GM18907 (cell line): ENCODE measurements around the gene SMC3.
A peak's percentile ranks its signal among the peaks of the same experiment; 100 is the strongest.

ENCODE experiments used
- ATAC-seq: cut with Tn5 transposase; IDR thresholded peaks from one replicate; pipeline ENCODE4 v1.9.1; 2021; ENCODE audit warnings: mild to moderate bottlenecking, moderate library complexity; ENCODE audit not compliant: unreplicated experiment

Gene SMC3

DNA sequence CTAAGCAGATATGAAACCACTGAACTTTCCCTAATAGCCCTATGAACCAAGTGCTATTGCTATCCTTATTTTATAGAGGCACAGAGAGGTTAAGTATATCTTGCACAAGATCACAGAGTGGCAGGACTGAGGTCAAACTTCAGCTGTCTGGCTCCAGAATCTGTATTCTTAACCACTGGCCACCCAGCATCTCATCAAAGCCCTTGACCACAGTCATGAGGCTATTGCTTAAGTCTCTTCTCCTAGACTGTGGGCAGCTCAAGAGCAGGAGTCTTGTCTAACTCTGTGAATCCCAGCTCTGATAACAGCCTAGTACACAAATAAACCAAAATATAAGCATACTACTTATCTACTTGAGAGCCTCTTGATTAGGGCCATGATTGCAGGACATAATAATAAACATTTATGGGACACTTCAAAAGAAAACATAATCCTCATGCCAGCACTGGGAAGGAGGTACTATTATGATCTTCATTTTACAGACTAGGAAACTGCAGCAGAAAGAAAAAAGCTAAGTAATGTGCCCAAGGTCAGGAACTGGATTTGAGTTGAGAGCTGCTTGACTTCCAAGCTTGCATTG is 22.4 kb upstream of the SMC3 start:
- ATAC-seq: no peak

DNA sequence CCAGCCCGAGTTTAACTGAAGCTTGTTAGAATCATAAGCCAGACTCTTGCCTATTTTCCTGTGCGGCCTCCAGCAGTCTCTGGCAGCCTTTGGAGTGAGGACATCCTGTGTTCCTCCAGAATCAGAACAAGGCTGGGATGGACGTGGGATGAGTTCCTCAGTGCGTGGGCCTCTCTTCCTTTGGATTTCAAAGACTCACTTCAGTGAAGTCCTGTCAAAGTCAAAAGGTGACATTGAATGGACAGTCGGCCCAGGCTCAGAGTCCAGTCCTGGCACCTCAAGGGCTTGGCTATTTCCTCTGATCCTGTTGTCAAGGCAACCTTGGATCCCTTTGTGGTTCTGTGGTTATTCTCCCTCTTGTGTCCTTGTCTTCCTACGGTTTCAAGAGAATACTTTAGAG is 21.4 kb upstream of the SMC3 start:
- no peak for ATAC-seq

DNA sequence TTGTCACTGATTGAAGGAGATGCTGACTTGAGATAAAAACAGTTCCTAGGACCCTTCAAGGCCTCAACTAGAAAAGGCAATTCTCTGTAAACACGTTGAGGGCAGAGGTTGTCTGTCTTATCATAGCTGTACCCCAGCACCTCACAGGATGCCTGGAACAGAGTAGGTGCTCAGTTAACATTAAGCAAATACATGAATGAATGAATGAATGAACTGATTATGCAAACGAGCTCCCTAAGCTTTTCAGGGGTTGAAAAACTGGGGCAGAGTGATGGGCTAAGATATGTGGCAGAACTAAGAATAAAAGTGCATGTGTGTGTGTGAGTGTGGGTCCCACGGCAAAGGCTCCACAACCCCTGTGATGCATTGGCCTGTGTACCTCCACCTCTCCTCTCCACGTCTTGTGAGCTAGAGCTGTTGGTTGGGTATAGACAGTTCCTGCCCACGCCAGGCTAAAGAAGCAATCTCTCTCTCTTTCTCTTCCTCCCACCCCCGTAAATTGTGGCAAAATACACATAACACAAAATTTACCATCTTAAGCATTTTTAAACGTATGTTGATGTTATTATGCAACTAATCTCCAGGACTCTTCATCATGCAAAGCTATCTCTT is 20.9 kb upstream of the SMC3 start:
- no peak for ATAC-seq

DNA sequence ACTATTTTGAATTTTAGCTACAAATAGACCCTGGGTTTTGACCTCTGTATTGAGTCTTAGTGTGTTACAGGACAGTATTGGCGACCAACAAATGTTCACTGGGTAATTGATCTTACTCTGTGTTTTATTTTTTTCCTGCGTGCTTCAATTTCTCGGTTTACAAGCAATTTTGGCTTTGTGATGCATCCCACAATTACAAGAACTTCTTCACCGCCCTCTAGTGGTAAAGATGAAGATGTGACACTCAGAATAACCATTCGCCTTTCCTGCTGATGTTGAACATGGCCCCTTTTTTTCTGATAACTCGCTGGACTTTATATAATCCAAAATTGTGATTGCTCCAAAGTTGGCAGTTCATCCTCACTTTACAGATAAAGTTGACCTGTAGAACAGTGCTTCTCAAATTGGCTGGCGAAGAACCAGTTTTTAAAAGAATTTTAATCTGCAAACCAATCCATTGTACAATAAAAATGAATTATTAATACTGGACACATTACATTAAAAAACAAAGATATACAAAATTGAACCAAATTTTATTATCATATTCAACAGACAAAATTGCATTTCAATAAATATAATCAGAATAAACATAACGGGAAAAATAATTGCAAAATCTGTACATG is 20.2 kb upstream of the SMC3 start:
- ATAC-seq: peak; percentile 56

DNA sequence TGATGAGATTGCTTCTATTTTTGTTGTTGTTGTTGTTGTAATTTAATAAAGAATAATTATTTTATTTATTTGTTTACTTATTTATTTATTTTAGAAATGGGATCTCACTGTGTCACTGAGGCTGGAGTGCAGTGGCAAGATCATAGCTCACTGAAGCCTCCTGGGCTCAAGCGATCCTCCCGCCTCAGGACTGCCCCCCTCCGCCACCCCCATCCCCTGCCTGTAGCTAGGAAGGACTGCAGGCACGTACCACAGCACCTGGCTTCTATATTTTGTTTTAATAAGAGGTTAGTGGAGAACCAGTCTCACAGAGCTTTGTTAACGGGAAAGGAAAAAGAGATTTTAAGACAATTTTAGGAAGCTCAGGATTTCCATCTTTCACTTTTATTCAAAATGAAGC is 19.5 kb upstream of the SMC3 start:
- ATAC-seq: no peak

DNA sequence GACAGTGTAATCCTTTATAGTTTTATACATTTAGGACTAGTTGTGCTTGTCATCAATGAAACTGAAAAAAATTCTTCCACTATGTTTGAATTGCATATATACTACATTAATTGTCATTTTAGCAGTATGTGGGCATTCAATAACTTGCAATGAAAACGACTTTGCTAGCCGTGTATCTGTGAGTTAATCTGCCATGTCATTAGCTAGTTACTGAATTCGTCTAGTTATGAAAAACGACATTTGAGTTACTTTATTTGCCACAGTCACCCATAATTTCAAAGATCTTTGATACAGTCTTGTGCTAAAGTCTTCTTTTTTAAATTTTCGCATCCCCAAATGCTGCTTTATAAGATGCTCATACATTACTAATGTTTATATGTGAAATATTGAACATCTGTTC is 18.3 kb upstream of the SMC3 start:
- no peak for ATAC-seq

DNA sequence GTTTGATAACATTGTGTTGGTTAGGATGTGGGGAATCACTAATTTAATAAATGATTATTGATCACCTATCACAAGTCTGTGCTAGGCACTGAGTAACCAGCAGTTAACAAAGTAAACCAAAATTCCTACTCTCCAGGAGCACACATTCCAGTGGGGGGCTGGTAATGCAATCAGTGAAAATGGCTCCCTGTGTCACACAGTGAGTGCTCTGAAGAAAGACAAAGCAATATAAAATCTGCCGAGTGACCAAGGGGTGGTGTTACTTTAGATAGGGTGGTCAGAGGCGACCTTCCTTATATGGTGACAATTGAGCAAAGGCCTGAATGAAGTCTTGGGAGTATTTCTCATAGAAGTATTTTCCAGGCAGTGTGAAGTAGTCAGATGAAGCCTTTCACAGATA is 13.6 kb upstream of the SMC3 start:
- ATAC-seq: no peak

DNA sequence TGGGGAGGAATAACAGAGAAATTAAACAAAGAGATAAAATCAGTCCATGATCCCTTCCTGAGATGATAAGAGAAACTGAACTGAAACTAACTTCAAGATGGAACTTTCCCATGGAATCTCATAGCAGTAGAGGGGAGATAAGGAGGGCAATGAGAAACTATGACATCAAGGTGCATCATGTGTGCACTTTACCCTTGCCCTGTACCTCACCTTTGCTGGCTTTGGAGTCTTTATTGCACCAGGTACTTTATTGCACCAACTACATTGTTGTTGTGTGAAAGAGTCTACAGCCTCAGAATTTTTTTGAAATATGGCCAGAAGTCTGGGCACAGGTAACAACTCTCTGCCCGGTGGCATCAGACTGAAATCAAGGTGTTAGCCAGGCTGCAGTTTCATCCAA is 11.2 kb upstream of the SMC3 start:
- ATAC-seq: no peak

DNA sequence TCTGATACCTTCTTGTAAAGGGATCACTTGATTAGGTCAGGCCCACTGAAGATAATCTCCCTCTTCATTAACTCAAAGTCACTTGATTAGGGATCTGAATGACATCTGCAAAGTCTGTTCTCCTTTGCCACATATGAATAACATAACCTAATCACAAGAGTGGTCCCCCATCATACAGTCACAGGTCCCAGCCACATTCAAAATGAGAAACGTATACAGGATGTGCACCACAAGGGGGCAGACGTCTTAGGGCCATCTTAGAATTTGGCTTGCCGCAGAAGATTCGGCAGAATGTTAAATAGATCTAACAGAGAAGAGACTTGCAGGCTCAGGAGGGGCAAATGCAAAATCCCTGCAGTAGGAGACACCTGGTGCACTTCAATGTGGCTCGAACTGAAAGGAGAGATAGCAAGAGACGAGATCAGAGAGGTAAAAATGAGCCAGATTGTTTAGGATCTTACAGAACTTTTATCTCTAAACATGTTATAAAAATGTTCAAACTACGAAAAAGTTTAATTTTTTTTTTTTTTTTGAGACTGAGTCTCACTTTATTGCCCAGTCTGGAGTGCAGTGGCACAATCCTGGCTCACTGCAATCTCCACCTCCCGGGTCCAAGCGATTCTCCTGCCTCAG is 10.4 kb upstream of the SMC3 start:
- peak; percentile 65 for ATAC-seq

DNA sequence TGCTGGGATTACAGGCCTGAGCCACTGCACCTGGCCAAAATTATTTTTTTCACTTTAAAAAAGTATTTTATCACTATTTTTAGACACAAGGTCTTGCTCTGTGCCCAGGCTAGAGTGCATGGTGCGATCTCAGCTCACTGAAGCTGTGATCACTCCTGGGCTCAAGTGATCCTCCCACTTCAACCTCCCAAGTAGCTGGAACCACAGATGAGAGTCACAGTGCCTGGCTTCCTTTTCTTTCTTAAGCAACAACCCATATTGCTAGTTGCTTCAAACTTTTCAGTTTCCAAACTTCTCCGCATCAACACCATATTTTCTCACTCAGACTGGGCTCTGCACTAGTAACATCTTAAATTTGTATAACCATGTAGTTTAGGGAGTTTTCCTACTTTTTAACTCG is 9.5 kb upstream of the SMC3 start:
- no peak for ATAC-seq

DNA sequence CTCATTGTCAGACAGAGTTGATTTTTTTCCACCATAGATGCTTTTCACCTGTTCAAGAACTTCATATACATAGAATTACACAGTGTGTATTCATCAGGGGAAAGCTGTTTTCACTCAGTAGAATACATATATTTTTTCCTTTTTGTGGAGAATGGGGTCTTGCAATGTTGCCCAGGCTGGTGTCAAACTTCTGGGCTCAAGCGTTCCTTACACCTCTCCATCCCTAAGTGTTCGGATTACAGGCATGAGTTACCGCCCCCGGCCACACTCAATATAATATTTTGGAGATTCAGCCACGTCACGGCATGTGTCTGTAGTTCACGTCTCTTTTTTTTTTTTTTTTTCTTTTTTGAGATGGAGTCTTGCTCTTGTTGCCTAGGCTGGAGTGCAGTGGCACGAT is 7.5 kb upstream of the SMC3 start:
- no peak for ATAC-seq

DNA sequence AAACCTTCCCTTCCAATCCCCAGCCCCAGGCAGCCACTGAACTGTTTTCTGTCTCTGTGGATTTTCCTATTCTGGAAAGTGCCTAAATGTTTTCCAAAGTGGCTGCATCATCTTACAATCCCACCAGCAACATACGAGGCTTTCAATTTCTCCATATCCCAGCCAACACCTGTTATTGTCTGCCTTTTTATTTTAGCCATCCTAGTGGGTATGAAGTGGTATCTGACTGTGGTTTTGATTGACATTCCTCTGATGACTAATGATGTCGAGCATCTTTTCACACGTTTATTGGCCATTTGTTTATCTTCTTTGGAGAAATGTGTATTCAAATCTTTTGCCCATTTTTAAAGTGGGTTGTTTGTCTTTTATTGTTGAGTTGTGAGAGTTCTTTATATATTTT is 6.2 kb upstream of the SMC3 start:
- ATAC-seq: no peak

DNA sequence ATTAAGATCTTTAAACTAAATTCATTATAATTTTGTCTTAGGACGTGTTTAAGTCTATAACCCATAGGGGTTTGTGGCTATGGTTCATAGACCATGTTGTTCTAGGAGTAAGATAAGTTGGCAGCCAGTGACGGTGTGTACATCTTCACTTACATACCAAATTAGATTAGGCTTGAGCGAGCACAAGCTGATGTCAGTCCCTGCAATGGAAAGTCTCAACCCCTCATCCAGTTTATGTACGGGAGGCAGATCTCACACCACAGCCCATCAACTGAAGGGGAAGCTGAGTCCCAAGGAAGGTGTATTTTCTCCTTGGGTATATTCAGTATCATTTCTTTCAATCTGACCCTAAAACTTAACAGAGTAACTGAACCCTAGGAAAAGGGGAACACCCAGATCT is 5.1 kb upstream of the SMC3 start:
- no peak for ATAC-seq

DNA sequence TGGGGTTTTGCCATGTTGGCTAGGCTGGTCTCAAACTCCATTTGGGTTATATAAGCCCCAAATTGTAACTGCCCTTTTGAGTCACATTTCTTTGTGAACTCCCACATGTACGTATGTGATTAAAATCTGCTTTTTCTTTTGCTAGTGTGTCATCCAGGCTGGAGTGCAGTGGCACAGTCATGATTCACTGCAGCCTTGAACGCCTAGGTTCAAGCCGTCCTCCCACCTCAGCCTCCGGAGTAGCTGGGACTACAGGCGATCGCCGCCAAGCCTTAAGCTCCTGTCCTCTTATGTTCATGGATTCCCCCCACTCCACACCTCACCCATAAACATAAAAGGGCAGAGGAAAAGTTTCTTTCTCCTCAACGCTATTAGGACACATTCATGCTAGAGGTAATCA is 4.4 kb upstream of the SMC3 start:
- ATAC-seq: no peak

DNA sequence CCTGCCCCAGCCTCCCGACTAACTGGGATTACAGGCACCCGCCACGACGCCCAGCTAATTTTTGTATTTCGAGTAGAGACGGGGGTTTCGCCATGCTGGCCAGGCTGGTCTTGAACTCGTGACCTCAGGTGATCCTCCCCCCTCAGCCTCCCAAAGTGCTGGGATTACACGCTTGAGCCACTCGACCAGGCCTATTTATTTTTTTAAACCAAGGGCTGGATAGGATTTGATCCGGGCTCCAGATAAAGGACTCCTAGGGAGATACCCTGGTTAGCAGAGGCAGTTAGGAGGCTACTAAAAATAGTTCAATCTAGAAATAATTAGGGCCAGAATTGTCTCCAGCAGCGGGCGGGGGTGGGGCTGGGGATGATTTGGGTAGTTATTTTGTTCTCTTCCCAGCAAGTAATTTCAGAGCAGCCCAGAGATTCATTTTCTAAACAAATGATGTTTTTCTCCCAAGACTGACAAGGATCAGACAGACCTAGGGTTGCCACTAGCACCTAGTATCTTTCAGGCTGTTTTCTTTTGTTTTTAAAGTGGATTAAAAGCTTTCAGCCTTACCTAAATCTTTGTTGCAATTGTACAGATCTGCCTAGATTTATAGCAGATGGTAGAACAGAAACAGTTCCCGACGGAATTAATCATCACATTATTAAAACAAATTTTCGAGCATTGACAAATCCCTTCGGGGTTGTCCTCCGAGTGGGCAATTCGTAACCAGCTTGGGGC is 859 bp upstream of the SMC3 start:
- ATAC-seq: no peak

DNA sequence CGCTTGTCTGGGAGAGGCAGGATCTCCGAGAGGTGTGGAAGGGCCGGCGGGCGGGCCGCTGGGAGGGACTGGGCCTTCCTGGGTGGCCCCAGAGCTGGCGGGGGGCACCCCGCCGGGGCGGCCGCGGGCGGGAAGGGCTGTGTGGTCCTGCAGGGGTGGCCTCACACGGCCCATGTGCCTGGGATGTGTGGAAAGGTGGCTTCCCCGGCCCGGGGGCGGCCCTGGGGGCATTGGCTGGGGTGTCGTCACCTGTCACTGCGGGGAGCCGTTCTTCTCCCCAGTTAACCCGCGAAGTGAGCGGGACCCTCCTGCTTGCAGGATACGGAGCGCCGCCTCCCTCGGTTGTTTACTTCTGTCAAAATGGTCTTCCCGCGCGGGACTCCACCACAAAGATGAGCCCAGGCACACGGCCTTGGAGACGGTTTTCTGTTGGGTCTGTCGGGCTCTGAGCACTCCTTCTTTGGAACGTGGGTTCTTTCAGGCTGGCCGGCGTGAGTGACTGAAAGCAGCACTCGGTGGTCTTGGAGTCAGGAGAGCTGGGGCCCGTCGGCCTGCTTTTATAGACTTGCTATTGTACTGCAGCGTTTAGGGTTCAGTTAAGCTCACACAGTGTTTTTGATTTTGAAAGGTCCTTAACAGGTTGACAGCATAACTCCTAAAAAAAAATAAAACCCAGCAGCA is 700 bp downstream of the SMC3 start:
- peak; percentile 42 for ATAC-seq

DNA sequence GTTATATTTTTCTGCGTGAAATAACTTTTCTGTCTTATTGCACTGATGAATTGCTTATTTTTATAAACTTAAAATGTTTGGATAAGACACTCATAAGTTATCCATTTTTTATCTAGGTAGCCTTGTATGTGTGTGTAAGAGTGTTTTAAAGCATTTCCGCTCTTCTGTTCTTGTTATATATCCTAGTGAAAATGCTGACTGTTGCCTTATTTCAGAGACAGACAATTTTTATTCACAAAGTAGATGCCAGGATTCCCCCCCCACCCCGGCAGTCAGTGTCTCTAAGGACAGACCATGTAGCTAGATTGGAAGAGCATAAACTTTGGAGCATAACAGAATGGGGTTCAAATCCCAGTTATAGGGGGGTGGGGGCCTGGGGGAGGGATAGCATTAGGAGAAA is 1.6 kb downstream of the SMC3 start:
- ATAC-seq: no peak

DNA sequence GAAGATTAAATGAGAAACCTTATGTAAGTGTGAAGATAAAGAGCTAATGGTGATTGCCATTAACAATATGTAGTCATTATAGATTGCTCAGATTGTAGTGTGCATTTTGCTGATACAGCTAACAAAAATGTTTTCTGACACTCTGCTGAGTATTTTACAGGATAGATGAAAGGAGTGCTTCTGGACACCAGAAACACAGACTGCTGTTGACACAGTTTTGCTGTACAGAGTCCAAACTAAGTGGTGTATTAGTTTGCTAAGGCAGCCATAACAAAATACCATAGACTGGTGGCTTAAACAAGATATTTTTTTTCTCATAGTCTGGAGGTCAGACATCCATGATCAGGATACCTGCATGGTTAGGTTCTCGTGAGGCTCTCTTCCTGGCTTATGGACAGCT is 2.2 kb downstream of the SMC3 start:
- no peak for ATAC-seq

DNA sequence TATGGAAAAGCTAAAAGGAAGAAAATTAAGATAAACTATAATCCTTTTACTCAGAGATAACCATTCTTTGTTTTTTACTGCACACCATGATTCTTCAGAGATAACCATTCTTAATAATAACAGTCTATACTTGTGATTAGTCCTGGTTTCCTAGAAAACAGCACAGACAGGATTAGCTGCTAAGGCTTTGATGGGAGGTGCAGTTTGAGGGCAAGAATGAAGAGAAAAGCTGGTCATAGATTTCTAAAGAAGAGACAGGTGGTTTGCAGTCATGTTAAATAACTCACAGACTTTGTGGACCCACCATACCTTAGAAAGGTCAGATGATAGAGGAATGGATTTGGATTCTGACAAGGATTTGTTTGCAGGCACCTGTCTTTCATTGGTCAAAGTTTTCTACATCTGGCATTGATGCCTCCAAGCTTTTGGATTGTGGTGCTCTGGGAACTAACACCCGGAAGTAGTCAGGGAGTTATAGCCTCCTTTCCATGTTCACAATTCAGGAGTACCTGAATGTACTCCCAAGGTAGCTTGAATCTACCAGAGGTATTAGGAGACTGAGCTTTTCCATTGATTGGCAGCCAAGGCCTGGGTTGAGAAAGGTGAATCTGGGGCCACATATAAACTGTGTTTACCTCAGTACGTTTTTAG is 3.7 kb downstream of the SMC3 start:
- ATAC-seq: no peak

DNA sequence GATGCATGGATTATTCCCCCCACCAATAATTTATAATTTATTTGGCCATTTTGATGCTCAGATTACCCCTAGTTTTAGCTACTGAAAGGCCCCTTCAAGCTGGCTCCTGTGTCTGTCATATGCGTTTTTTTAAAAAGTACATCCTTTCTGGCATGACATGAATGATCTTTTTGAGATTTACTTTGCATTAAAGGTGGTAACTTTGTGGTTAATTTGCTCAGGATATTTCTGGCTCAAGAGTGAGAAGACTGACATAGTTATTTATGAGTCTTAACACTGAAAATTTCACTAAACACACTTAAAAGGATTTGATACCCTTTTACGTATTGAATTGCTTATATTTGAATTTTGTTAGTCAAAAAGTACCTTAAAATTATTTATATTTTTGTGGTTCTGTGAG is 5.4 kb downstream of the SMC3 start:
- no peak for ATAC-seq

DNA sequence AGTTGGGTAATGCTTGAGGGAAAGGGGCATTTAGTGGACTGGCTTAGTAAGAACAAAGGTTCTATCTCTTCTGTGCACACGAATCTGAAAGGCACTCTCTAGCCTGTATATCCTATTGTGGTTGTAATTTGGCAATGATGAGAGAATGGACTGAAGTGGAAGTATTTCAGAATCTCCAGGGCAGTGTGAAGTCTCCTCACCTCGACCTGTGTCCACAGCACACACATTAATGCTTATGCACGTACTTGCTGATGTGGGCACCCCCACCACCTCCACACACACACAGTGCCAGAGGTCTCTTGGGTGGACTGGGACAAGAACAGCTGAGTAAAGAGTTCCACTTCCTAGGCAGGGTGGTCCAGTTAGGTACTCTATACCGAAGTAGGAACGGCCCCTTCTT is 6.9 kb downstream of the SMC3 start:
- no peak for ATAC-seq
